RWPE2 (cell line): ENCODE measurements around the gene GLUD1.
"Not testable (repeated sequence)": the region's sequence is repeated elsewhere in the genome, so short reads cannot be mapped to it uniquely, and the experiment has no call there.

ENCODE experiments used
- ATAC-seq: fragments of 200-7000 bp; cut with Tn5 transposase; 3 replicates; pipeline ENCODE4 v1.9.1; 2021; ENCODE audit warnings: low read depth
- DNase-seq: peaks from one replicate; pipeline ENCODE4 v3.0.0-alpha.2; 2020; ENCODE audit warnings: low spot score
- H3K27ac ChIP-seq: fragments of 450-650 bp; 2 replicates; pipeline ENCODE4 v1.5.1; 2017; ENCODE audit warnings: mild to moderate bottlenecking; ENCODE audit not compliant: poor library complexity, severe bottlenecking
- H3K27me3 ChIP-seq: fragments of 250-450 bp; sonication (Bioruptor Pico); 2 replicates; pipeline ENCODE4 v1.5.1; 2021; ENCODE audit warnings: mild to moderate bottlenecking, moderate library complexity; ENCODE audit not compliant: insufficient read depth, poor library complexity, severe bottlenecking
- H3K36me3 ChIP-seq: fragments of 250-450 bp; sonication (Bioruptor Pico); 2 replicates; pipeline ENCODE4 v1.5.1; 2020; ENCODE audit warnings: low read depth, mild to moderate bottlenecking, moderate library complexity
- H3K4me1 ChIP-seq: fragments of 250-450 bp; sonication (Bioruptor Pico); 2 replicates; pipeline ENCODE4 v1.5.1; 2021; ENCODE audit warnings: mild to moderate bottlenecking, moderate library complexity; ENCODE audit not compliant: insufficient read depth, poor library complexity, severe bottlenecking
- H3K4me3 ChIP-seq: fragments of 250-450 bp; sonication (Bioruptor Pico); 2 replicates; pipeline ENCODE4 v1.5.1; 2021; ENCODE audit warnings: mild to moderate bottlenecking, moderate library complexity; ENCODE audit not compliant: severe bottlenecking
- H3K9me3 ChIP-seq: fragments of 250-450 bp; sonication (Bioruptor Pico); 2 replicates; pipeline ENCODE4 v1.5.1; 2021; ENCODE audit warnings: mild to moderate bottlenecking, moderate library complexity; ENCODE audit not compliant: severe bottlenecking
- CTCF ChIP-seq: fragments of 450-650 bp; IDR thresholded peaks from one replicate; pipeline ENCODE4 v1.5.1; 2017; ENCODE audit warnings: mild to moderate bottlenecking, moderate library complexity; ENCODE audit not compliant: poor library complexity, severe bottlenecking

Gene GLUD1

GRCh38 chr10:87089746-87090145, 4.9 kb downstream of the GLUD1 start:
- ATAC-seq: no peak
- Histone ChIP-seq H3K27ac (peak overlapping the region; percentile 15), H3K36me3 (peaks cover 35% of the 10 kb centered on the region), H3K27me3 (no peaks in the 10 kb centered on the region), H3K9me3 (no peaks in the 10 kb centered on the region), H3K4me1 (peaks cover 32% of the 10 kb centered on the region), H3K4me3 (no peak overlapping the region)
- TF ChIP-seq CTCF: no peak
- no peak for DNase-seq

- no peaks in the 10 kb centered on the region for H3K9me3 ChIP-seq
- no peaks in the 10 kb centered on the region for H3K27me3 ChIP-seq
- H3K4me3 ChIP-seq: no peak overlapping the region
- DNase-seq (no peak), ATAC-seq (no peak)
- peaks cover 47% of the 10 kb centered on the region for H3K4me1 ChIP-seq
- H3K36me3 ChIP-seq: peaks cover 25% of the 10 kb centered on the region
- TF ChIP-seq CTCF: no peak
- H3K27ac ChIP-seq: peak overlapping the region; percentile 81
These were observed 9.1 kb downstream of the GLUD1 start for GRCh38 chr10:87085537-87085936.

- peak; percentile 31 for ATAC-seq
- H3K27ac ChIP-seq: peak overlapping the region; percentile 81
- H3K9me3 ChIP-seq, H3K4me3 ChIP-seq, H3K27me3 ChIP-seq, DNase-seq: not testable (repeated sequence)
- H3K4me1 ChIP-seq: peaks cover 35% of the 10 kb centered on the region
- H3K36me3 ChIP-seq: peaks cover 13% of the 10 kb centered on the region
These were observed 10.3 kb downstream of the GLUD1 start for GRCh38 chr10:87084291-87084782.

GRCh38 chr10:87083576-87084290, 10.9 kb downstream of the GLUD1 start:
- Histone ChIP-seq H3K27ac (peak overlapping the region; percentile 81), H3K4me1 (peaks cover 35% of the 10 kb centered on the region)
- peak; percentile 29; the same call in 2 of the 3 replicates for ATAC-seq
- not testable (repeated sequence) for H3K9me3 ChIP-seq, H3K27me3 ChIP-seq, DNase-seq, H3K36me3 ChIP-seq, H3K4me3 ChIP-seq

GRCh38 chr10:87082219-87082618, 12.4 kb downstream of the GLUD1 start:
- H3K27me3 ChIP-seq, H3K36me3 ChIP-seq, H3K9me3 ChIP-seq, DNase-seq, H3K4me3 ChIP-seq: not testable (repeated sequence)
- peaks cover 35% of the 10 kb centered on the region for H3K4me1 ChIP-seq
- peak; percentile 92 for ATAC-seq
- H3K27ac ChIP-seq: peak overlapping the region; percentile 81

GRCh38 chr10:87081574-87081973, 13.1 kb downstream of the GLUD1 start:
- ATAC-seq, H3K27me3 ChIP-seq, H3K36me3 ChIP-seq, H3K4me3 ChIP-seq, DNase-seq, H3K9me3 ChIP-seq: not testable (repeated sequence)
- H3K27ac ChIP-seq: peak overlapping the region; percentile 81
- H3K4me1 ChIP-seq: peaks cover 35% of the 10 kb centered on the region

GRCh38 chr10:87080621-87081020, 14.0 kb downstream of the GLUD1 start:
- H3K4me1 ChIP-seq: peaks cover 35% of the 10 kb centered on the region
- peak overlapping the region; percentile 81 for H3K27ac ChIP-seq
- H3K9me3 ChIP-seq, H3K27me3 ChIP-seq, DNase-seq, ATAC-seq, H3K4me3 ChIP-seq: not testable (repeated sequence)
- peaks cover 13% of the 10 kb centered on the region for H3K36me3 ChIP-seq
